GM19043 (cell line): ENCODE measurements around the gene MARCKS.
A peak's percentile ranks its signal among the peaks of the same experiment; 100 is the strongest.
"Not testable (repeated sequence)": the region's sequence is repeated elsewhere in the genome, so short reads cannot be mapped to it uniquely, and the experiment has no call there.

Experiments
- ATAC-seq: cut with Tn5 transposase; IDR thresholded peaks from one replicate; pipeline ENCODE4 v1.9.1; 2021; ENCODE audit warnings: low read depth; ENCODE audit not compliant: unreplicated experiment

The MARCKS gene

DNA sequence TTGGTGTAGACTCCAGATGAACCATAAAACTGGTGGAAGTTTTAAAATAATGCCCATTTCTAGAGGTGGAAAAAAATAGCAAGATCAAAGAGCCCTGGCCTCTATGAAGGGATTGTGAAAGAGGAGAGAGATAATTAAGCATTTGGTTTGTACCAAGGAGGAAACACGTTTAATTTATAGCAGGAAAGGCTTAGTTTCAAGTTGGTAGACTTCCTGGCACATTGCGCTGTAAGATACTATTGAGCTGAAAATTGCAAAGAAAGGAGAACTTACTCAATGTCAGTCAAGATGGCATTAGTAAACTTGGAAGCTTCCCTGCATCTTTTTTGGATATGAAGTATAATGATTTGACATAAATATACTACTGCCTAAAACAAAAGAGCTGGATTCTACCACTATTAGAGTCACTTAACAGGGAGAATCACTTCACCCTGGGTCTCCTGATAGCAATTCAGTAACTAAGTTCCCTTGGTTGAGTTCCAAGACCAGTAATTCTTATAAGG lies 24.4 kb downstream of the MARCKS start:
- ATAC-seq, result no peak

GRCh38 chr6:113882336-113883022 lies 25.3 kb downstream of the MARCKS start:
- ATAC-seq, result no peak

GRCh38 chr6:113884011-113884410 lies 26.9 kb downstream of the MARCKS start:
- ATAC-seq, result no peak

GRCh38 chr6:113886512-113886911 lies 29.4 kb downstream of the MARCKS start:
- no peak for ATAC-seq

GRCh38 chr6:113888493-113888892 lies 31.3 kb downstream of the MARCKS start:
- no peak for ATAC-seq

GRCh38 chr6:113888956-113889630 lies 31.9 kb downstream of the MARCKS start:
- ATAC-seq, result no peak

GRCh38 chr6:113893451-113893850 lies 36.3 kb downstream of the MARCKS start:
- no peak for ATAC-seq

DNA sequence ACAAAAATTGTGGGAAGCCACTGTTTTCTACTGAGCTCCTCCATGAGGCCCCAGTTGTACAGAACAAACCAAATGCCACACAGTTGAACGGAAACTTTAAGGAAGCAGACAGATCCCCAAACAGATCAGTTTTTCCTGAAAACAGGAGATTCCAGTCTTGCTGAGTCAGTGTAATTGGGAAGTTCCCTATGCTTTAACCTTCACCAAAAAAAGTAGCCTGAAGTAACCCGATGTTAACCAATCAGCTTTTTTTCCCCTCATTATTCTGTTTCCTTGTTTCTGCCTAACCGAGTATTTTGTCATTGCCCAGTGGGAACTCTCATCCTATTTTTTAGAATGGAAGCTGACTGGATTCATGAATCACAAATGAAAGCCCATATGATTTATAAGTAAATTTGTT lies 36.7 kb downstream of the MARCKS start:
- no peak for ATAC-seq

DNA sequence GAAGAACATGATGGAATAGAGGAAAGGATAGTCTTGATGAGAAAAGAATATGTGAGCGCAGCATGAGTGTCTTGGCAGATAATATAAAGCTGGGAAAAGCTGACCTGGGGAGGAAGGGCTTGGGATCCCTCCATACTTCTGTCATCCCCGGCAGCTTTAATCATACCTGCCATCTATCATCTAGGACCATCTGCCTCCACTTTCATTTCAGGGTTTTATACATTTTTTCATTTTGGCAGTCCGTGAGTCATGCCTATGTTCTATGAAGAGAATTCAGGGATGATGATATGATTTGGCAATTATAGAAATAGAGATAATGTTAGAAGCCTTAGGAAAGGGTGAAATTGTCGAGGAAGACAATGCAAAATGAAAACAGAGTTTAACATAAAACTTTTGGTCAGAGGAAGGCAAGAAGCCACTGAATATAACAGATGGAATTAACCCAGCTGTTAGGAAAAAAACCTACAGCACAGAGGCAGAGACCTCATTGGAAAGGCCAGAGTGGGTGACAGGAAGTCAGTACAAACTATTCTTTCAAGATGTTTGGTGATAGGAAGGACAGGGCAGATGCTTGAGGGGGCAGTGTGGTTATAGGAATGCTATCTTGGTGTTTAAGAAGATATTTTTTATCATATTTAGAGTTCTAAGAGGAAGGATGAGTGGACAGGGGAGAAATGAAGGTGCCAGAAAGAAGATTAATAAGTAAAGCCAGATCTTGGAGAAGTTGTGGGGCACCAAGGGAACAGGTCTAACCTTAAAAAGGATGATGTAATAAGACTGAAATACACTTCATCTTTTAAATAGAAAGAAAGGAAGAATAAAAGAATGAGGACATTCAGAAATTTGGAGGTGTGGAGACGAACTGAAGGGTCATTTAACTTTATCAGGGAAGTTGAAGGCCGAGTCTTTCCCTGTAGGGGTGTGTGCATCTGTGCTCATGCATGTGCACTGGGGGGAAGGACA lies 37.8 kb downstream of the MARCKS start:
- no peak for ATAC-seq

DNA sequence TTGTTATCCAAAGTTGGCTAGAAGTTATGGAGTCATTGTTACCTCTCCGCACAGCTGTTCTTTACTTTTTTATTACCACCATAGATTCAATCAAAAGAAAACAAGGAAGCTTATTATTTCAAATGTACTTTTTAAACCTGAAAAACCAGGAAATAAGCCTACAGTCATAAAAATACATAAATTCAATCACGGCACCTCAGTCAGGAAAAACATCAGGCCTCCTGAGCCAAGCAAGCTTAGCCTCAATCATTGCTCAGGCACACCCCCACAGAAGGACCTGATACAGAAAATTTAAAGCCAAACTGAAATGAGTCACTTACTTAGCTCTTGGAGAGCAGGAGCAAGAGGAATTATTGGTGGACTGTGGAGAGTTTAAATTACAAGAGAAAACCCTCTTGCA lies 44.3 kb downstream of the MARCKS start:
- ATAC-seq, result no peak

- no peak for ATAC-seq
Measured at GRCh38 chr6:113903666-113904330, 46.7 kb downstream of the MARCKS start.

DNA sequence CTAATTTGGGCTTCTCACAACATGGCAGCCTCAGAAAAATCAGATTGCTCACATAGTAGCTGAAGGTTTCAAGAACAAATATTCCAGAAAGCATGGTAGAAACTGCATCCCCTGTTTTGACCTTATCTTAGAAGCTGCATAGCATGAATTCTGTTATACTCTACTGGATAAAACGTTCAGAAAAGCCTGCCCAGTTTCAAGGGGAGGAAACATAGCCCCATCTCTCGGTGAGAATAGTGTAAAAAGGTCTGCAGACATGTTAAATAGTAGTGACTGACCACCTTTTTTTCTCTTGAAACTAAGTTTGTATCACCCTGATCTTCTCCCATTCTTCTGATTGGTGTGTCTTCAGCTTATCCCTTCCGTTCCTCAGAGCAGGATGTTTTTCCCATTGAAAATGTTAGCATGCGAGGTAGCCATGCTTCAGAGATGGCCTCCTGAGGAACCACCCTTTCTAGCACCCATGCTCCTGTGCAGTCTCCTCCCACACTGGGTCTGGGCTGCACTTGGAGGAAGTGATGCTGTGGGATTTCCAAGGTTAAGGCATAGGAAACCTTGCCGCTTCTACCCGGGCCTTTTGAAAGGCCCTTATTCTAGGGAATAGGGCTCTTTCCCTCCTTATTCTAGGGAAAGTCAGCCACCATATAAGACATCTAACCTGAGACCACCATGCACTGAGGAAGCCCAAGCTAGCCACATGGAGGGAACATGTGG lies 50.1 kb downstream of the MARCKS start:
- ATAC-seq, result no peak

- no peak for ATAC-seq
Measured at GRCh38 chr6:113908801-113909200, 51.7 kb downstream of the MARCKS start.

DNA sequence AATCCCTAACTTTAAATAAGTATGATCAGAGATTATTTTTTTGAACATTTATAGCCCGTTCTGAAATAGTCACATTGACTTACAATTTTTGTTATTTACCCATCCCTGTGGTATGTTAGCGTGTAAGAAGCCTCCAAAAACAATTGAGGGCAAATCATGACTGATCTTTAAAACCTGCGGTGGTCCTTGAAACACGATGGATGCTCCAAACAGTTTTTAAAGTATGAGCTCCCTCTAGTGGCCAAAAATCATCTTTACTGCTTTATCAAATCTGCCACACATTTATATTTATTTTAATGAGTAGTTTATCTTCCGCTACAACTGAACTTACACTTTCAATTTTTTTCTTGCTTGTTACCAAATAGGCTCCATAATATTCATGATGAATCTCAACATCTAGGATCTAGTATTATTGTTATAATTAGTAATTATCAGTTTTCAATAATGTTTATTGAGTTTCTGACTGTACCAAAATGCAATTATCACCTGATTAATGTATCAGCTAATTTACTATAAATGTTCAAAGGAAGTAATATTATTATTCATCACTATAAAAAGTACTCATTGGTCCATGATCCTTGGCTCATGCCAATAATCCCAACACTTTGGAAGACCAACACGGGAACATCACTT lies 52.2 kb downstream of the MARCKS start:
- peak; percentile 54 for ATAC-seq

DNA sequence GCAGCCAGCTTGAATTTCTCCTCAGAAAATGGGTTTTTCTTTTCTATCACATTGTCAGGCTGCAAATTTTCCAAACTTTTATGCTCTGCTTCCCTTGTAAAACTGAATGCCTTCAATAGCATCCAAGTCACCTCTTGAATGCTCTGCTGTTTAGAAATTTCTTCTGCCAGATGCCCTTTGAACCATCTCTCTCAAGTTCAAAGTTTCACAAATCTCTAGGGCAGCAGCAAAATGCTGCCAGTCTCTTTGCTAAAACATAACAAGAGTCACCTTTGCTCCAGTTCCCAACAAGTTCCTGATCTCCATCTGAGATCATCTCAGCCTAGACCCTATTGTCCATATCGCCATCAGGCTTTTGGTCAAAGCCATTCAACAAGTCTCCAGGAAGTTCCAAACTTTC lies 53.1 kb downstream of the MARCKS start:
- ATAC-seq, result not testable (repeated sequence)
